GM19025 (cell line): Measurements from ENCODE around the gene SLC26A8.
"Not testable (repeated sequence)": the region's sequence is repeated elsewhere in the genome, so short reads cannot be mapped to it uniquely, and the experiment has no call there.

Experiments used
- ATAC-seq: cut with Tn5 transposase; IDR thresholded peaks from one replicate; pipeline ENCODE4 v1.9.1; 2021; ENCODE audit warnings: mild to moderate bottlenecking, low read depth, moderate library complexity; ENCODE audit not compliant: unreplicated experiment

Gene SLC26A8

DNA sequence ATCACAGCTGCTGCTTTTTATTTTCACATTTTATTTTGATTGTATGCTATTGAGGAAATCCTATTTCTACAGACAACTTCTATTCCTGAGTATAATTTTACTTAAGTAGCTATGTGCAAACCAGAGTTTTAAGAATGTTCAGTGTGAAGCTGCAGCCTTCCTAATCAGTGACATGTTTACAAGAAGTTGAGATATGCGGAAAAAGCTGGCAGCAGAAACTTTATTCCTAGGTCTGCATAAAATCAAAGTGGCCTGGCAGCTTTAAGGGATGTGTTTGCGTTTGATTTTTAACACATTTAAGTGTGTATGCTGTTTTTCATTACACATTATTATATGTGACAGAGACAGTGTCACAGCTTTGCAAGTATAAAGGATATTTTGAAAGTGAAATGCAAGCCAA is 29.4 kb upstream of the SLC26A8 start:
- no peak for ATAC-seq

- no peak for ATAC-seq
These were observed 27.7 kb upstream of the SLC26A8 start for GRCh38 chr6:36052097-36052496.

- ATAC-seq = no peak
These were observed 26.7 kb upstream of the SLC26A8 start for GRCh38 chr6:36050947-36051710.

GRCh38 chr6:36050305-36050704 is 25.9 kb upstream of the SLC26A8 start:
- ATAC-seq = no peak

GRCh38 chr6:36049582-36049981 is 25.1 kb upstream of the SLC26A8 start:
- ATAC-seq = no peak

DNA sequence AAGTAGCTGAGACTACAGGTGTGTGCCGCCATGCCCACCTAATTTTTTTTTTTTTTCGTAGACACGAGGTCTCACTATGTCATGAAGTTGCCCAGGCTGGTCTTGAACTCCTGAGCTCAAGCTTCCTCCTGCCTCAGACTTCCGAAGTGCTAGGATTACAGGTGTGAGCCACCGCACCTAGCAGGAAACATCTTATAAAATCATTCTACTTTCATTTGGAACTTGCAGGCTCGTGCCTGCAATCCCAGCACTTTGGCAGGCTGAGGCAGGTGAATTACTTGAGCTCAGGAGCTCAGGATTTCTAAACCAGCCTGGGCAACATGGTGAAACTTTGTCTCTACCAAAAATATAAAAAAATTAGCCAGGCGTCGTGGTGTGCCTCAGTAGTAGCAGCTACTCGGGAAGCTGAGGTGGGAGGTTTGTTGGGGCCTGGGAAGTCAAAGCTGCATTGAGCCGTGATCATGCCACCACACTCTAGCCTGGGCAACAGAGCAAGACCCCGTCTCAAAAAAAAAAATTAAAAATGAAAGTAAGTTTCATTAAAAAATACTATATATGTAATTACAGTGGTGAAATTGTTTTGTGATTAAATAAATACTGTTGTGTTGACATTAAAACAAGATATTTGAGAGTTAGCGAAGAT is 18.3 kb upstream of the SLC26A8 start:
- no peak for ATAC-seq

- ATAC-seq = no peak
These were observed 16.5 kb upstream of the SLC26A8 start for GRCh38 chr6:36040958-36041357.

GRCh38 chr6:36039112-36039511 is 14.7 kb upstream of the SLC26A8 start:
- ATAC-seq = no peak

- ATAC-seq = no peak
These were observed 13.9 kb upstream of the SLC26A8 start for GRCh38 chr6:36038120-36038876.

DNA sequence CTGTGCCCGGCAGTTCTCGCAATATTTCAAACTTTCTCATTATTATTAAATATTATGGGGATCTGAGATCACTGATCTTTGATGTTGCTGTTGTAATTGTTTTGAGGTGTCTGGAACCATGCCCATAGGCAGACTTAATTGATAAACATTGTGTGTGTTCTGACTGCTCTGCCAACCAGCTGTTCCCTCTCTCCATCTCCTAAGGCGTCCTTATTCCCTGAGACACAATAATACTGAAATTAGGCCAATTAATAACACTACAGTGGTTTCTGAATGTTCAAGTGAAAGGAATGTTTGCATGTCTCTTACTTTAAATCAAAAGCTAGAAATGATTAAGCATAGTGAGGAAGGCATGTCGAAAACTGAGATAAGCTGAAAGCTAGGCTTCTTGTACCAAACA is 10.8 kb upstream of the SLC26A8 start:
- ATAC-seq = no peak

GRCh38 chr6:36034441-36034840 is 10.0 kb upstream of the SLC26A8 start:
- no peak for ATAC-seq

GRCh38 chr6:36033935-36034334 is 9.5 kb upstream of the SLC26A8 start:
- ATAC-seq = no peak

DNA sequence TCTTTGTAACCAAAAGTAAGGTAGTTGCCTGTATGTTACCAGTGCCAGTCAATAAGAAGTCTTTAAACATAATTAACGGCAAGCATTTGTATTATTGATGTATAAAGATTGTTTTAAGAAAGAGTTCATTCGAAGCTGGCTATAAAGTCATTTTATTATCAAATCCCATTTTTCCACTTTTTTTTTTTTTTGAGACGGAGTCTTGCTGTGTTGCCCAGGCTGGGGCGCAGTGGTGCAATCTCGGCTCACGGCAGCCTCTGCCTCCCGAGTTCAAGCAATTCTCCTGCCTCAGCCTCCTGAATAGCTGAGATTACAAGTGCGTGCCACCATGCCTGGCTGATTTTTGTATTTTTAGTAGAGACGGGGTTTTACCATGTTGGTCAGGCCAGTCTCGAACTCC is 8.7 kb upstream of the SLC26A8 start:
- ATAC-seq = not testable (repeated sequence)

GRCh38 chr6:36032261-36032660 is 7.8 kb upstream of the SLC26A8 start:
- no peak for ATAC-seq

GRCh38 chr6:36029464-36029863 is 5.0 kb upstream of the SLC26A8 start:
- no peak for ATAC-seq

DNA sequence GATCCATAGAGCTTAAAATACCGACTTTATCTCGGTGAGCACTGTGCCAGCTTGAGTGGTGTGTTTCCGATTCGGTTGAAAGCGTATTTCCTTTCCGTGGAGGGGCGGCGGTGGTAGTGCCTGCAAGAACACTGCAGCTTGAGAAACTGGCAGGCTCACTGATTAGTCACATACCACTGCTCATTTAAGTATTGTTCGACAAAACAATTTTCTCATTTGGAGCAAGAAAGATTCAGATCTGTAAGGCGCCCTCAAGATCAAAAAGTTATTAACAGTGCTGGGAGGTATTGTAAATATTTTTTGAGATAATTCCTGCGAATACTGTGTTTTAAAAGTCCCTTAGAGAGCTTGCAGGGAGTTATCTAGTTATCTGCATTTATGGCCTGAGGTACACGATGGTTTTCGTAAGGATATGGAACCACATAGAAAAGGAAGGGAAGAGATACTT is 4.5 kb upstream of the SLC26A8 start:
- no peak for ATAC-seq

DNA sequence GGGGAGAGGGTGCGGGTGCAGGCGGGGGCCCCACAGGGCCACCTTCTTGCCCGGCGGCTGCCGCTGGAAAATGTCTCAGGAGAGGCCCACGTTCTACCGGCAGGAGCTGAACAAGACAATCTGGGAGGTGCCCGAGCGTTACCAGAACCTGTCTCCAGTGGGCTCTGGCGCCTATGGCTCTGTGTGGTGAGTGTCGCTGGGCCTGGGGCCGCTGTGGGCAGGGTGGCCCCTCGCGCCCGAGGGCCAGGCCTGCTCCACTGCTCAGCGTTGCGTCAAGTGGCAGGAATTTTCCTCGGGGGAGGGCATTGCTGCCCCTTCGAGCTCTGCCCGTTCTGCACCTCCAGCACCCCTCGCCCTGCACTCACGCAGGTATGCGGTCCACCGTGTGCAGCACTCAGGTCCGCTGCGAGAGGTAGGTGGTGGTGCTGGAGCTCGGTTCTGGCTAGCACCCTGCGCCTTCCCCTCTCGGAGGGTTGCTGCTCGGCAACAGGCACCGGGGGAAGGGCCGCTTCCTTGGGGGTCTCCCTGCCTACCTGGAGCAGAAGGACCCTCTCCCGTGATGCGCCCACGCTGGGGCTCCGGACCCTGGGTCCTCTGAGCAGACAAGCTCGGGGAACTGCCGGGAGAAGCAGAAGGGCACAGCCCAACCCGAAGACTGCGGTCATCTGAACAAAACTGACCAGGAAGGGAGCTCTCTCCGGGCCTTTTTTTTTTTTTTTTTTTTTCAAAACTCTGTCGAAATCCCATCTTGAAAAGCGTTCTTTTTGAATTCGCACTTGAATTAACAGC is 3.8 kb upstream of the SLC26A8 start:
- ATAC-seq = peak; percentile 10

DNA sequence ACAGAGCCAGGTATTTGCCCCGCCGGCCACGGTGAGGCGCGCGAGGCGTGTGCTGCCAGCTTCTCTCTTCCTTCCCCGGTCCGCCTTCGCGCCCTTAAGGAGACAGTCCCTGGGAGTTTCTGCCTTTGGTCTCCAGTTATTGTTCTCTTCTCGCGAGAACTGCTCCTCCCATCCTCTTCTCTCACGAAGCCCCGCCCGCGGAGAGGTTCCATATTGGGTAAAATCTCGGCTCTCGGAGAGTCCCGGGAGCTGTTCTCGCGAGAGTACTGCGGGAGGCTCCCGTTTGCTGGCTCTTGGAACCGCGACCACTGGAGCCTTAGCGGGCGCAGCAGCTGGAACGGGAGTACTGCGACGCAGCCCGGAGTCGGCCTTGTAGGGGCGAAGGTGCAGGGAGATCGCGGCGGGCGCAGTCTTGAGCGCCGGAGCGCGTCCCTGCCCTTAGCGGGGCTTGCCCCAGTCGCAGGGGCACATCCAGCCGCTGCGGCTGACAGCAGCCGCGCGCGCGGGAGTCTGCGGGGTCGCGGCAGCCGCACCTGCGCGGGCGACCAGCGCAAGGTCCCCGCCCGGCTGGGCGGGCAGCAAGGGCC is 3.2 kb upstream of the SLC26A8 start, which contains the start of gene MAPK14:
Gene MAPK14, plus strand, starts transcription at position 308 of the 587 bp plus-strand sequence. CDS start 350 bp downstream, outside the sequence.
- ATAC-seq = peak; percentile 78

GRCh38 chr6:36025932-36026327 is 1.5 kb upstream of the SLC26A8 start:
- ATAC-seq = no peak

- ATAC-seq = no peak
These were observed 955 bp upstream of the SLC26A8 start for GRCh38 chr6:36025260-36025931.
